Osteoblast (primary cell): Measurements from ENCODE around the gene ZNF808. TPM values are rescaled to one million over a fixed set of nuclear protein-coding genes. Genes with fewer than 3 reads are reported as not detected.
"Not testable (repeated sequence)": the region's sequence is repeated elsewhere in the genome, so short reads cannot be mapped to it uniquely, and the experiment has no call there.

Source experiments
- DNase-seq: peaks from one replicate; pipeline ENCODE4 v3.0.0; 2011; ENCODE audit warnings: low spot score, mixed read lengths; ENCODE audit not compliant: insufficient read length; ENCODE audit errors: missing footprints
- H2AFZ ChIP-seq: 2 replicates; pipeline ENCODE4 v1.6.0; 2011; ENCODE audit warnings: mild to moderate bottlenecking, low read length
- H3K27ac ChIP-seq: 2 replicates; pipeline ENCODE4 v1.5.1; 2011; ENCODE audit warnings: mild to moderate bottlenecking, low read depth, low read length, moderate library complexity
- H3K27me3 ChIP-seq: 2 replicates; pipeline ENCODE4 v1.6.0; 2012; ENCODE audit warnings: mild to moderate bottlenecking, control low read depth, inconsistent platforms, low read length, moderate library complexity; ENCODE audit not compliant: insufficient read depth
- H3K36me3 ChIP-seq: 2 replicates; pipeline ENCODE4 v1.5.1; 2011; ENCODE audit warnings: mild to moderate bottlenecking, low read length, control low read depth, moderate library complexity; ENCODE audit not compliant: insufficient read depth
- H3K4me1 ChIP-seq: 2 replicates; pipeline ENCODE4 v1.5.1; 2011; ENCODE audit warnings: mild to moderate bottlenecking, low read length, control low read depth, moderate library complexity; ENCODE audit not compliant: insufficient read depth
- H3K4me2 ChIP-seq: 2 replicates; pipeline ENCODE4 v1.6.0; 2011; ENCODE audit warnings: mild to moderate bottlenecking, low read length; ENCODE audit not compliant: insufficient read depth
- H3K4me3 ChIP-seq: fragments of 200-600 bp; sonication (generic); 3 replicates; pipeline ENCODE4 v1.5.1; 2012; ENCODE audit warnings: mild to moderate bottlenecking, low read length, inconsistent platforms; ENCODE audit not compliant: insufficient read depth
- H3K79me2 ChIP-seq: 2 replicates; pipeline ENCODE4 v1.6.0; 2012; ENCODE audit warnings: mild to moderate bottlenecking, low read length, control low read depth, inconsistent platforms; ENCODE audit not compliant: insufficient read depth
- H3K9me3 ChIP-seq: 2 replicates; pipeline ENCODE4 v1.5.1; 2011; ENCODE audit warnings: low read depth, low read length, control low read depth
- H4K20me1 ChIP-seq: 2 replicates; pipeline ENCODE4 v1.6.0; 2012; ENCODE audit warnings: mild to moderate bottlenecking, low read length, control low read depth; ENCODE audit not compliant: insufficient read depth
- total RNA-seq: library from RNA; depleted of rRNA; stranded (reverse); fragments of >200 nt; gene quantifications from 2 replicates; pipeline ENCODE4 v1.2.3, GENCODE V29; 2012
- TF ChIP-seq, protein P1 (sequence below): IDR thresholded peaks from 2 replicates; pipeline ENCODE4 v1.5.1; 2011; ENCODE audit warnings: mild to moderate bottlenecking, low read depth, low read length, moderate library complexity; ENCODE audit errors: extremely low read depth

ZNF808 gene
- total RNA-seq, 1 donor, result 17.0 TPM

GRCh38 chr19:52507266-52507665 is 20.2 kb upstream of the ZNF808 start:
- Histone ChIP-seq H3K4me3 (no peak overlapping the region), H3K9me3 (peaks cover 10% of the 10 kb centered on the region), H3K79me2 (no peaks in the 10 kb centered on the region), H3K36me3 (no peaks in the 10 kb centered on the region), H3K4me2 (no peak overlapping the region), H3K27ac (no peak overlapping the region), H3K27me3 (no peaks in the 10 kb centered on the region), H4K20me1 (no peaks in the 10 kb centered on the region), H3K4me1 (no peaks in the 10 kb centered on the region), H2AFZ (no peak overlapping the region)
- no peak for DNase-seq
- TF ChIP-seq, protein P1, sequence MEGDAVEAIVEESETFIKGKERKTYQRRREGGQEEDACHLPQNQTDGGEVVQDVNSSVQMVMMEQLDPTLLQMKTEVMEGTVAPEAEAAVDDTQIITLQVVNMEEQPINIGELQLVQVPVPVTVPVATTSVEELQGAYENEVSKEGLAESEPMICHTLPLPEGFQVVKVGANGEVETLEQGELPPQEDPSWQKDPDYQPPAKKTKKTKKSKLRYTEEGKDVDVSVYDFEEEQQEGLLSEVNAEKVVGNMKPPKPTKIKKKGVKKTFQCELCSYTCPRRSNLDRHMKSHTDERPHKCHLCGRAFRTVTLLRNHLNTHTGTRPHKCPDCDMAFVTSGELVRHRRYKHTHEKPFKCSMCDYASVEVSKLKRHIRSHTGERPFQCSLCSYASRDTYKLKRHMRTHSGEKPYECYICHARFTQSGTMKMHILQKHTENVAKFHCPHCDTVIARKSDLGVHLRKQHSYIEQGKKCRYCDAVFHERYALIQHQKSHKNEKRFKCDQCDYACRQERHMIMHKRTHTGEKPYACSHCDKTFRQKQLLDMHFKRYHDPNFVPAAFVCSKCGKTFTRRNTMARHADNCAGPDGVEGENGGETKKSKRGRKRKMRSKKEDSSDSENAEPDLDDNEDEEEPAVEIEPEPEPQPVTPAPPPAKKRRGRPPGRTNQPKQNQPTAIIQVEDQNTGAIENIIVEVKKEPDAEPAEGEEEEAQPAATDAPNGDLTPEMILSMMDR, result no peak

GRCh38 chr19:52516191-52516590 is 11.3 kb upstream of the ZNF808 start:
- H2AFZ ChIP-seq, result no peak overlapping the region
- no peak overlapping the region for H3K4me2 ChIP-seq
- no peaks in the 10 kb centered on the region for H3K27me3 ChIP-seq
- H3K27ac ChIP-seq, result no peak overlapping the region
- no peaks in the 10 kb centered on the region for H3K4me1 ChIP-seq
- no peak for DNase-seq
- no peaks in the 10 kb centered on the region for H3K36me3 ChIP-seq
- no peak overlapping the region for H3K4me3 ChIP-seq
- peaks cover 9% of the 10 kb centered on the region for H3K9me3 ChIP-seq
- TF ChIP-seq, protein P1, result no peak
- no peaks in the 10 kb centered on the region for H4K20me1 ChIP-seq
- H3K79me2 ChIP-seq, result no peaks in the 10 kb centered on the region

DNA sequence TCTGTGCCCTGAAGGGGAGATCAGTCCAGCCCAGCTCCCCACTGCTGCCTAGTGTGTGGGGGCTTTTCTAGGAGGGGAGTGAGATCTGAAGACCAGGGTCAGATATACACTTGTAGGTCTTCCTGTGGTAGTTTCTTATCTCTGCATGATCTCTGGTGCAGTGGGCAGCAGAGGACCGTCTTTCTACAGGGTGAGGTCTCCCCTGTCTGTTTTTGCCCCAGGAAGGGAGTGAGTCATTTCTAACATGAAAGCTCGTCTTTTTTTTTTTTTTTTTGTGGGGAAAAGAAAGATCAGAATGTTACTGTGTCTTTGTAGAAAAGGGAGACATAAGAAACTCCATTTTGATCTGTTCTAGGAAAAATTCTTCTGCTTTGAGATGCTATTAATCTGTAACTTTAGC is 8.8 kb upstream of the ZNF808 start:
- Histone ChIP-seq H3K9me3 (no peaks in the 10 kb centered on the region), H3K36me3 (no peaks in the 10 kb centered on the region), H3K27ac (no peak overlapping the region), H3K27me3 (no peaks in the 10 kb centered on the region), H3K79me2 (no peaks in the 10 kb centered on the region), H3K4me3 (no peak overlapping the region), H3K4me2 (no peak overlapping the region), H2AFZ (no peak overlapping the region), H3K4me1 (no peaks in the 10 kb centered on the region), H4K20me1 (no peaks in the 10 kb centered on the region)
- no peak for DNase-seq
- TF ChIP-seq, protein P1, result no peak

GRCh38 chr19:52519175-52519574 is 8.3 kb upstream of the ZNF808 start:
- H2AFZ ChIP-seq, H4K20me1 ChIP-seq, H3K4me2 ChIP-seq, H3K4me1 ChIP-seq, H3K79me2 ChIP-seq, H3K4me3 ChIP-seq, H3K27ac ChIP-seq, DNase-seq, H3K27me3 ChIP-seq, H3K36me3 ChIP-seq, H3K9me3 ChIP-seq: not testable (repeated sequence)
